ENCODE measurements around the gene DYNC2I2. TPM values are rescaled to one million over a fixed set of nuclear protein-coding genes. Genes with fewer than 3 reads are reported as not detected.
"Not testable (repeated sequence)": the region's sequence is repeated elsewhere in the genome, so short reads cannot be mapped to it uniquely, and the experiment has no call there.

The DYNC2I2 gene
- total RNA-seq, 1 experiment from 2014 or later, result 71.1 TPM

GRCh38 chr9:128694344-128694743 lies 37.7 kb upstream of the DYNC2I2 start:
- Mint-ChIP-seq H3K27me3 (ENCODE audit: low read depth) (no peaks in the 10 kb centered on the region), H3K27ac (no peak overlapping the region), H3K4me3 (no peak overlapping the region), H3K36me3 (peaks cover 63% of the 10 kb centered on the region), H3K4me1 (peaks cover 18% of the 10 kb centered on the region), H3K9me3 (no peaks in the 10 kb centered on the region)
- ChIA-PET POLR2A (no interaction called here), CTCF (interaction anchor here (0.6 kb wide), 1 partner anchor 8 kb away, joined by 3 read pairs; the partner anchor contains the start of gene PKN3)
- TF ChIP-seq NFE2L1 (CRISPR knock-in tag; IDR thresholded peaks at IDR 0.05), result no peak
- no peak for TF ChIP-seq KAT7 (CRISPR knock-in tag; IDR thresholded peaks at IDR 0.05; ENCODE audit: borderline replicate concordance)
- TF ChIP-seq TCF7 (CRISPR knock-in tag; IDR thresholded peaks at IDR 0.05; ENCODE audit: low read depth), result no peak
- no peak for DNase-seq (ENCODE audit: low spot score)
- ATAC-seq, result no peak

- peaks cover 18% of the 10 kb centered on the region for H3K4me1 Mint-ChIP-seq
- DNase-seq (ENCODE audit: low spot score); H3K4me3 Mint-ChIP-seq; POLR2A ChIA-PET; H3K9me3 Mint-ChIP-seq; H3K27me3 Mint-ChIP-seq (ENCODE audit: low read depth); ATAC-seq: not testable (repeated sequence)
- CTCF ChIA-PET, result interaction anchor here (0.6 kb wide), 1 partner anchor 9 kb away, joined by 3 read pairs; the partner anchor contains the start of gene PKN3
- peaks cover 63% of the 10 kb centered on the region for H3K36me3 Mint-ChIP-seq
- H3K27ac Mint-ChIP-seq, result peak overlapping the region; percentile 38
These were observed 37.1 kb upstream of the DYNC2I2 start for GRCh38 chr9:128693738-128694137.

- Mint-ChIP-seq H3K9me3 (no peaks in the 10 kb centered on the region), H3K27ac (peak overlapping the region; percentile 99), H3K27me3 (ENCODE audit: low read depth) (no peaks in the 10 kb centered on the region; the same call in 1 of the 2 replicates), H3K4me3 (peak overlapping the region; percentile 100), H3K36me3 (peaks cover 64% of the 10 kb centered on the region), H3K4me1 (peaks cover 46% of the 10 kb centered on the region)
- no peak for ATAC-seq
- TF ChIP-seq ZNF671 (CRISPR knock-in tag; IDR thresholded peaks at IDR 0.05) (no peak), ATF6 (CRISPR knock-in tag; IDR thresholded peaks at IDR 0.05) (no peak), ATF1 (CRISPR knock-in tag; IDR thresholded peaks at IDR 0.05) (no peak), NFE2L1 (CRISPR knock-in tag; IDR thresholded peaks at IDR 0.05) (no peak), ZBTB21 (CRISPR knock-in tag; IDR thresholded peaks at IDR 0.05; ENCODE audit: borderline replicate concordance) (no peak), ZNF281 (CRISPR knock-in tag; IDR thresholded peaks at IDR 0.05) (no peak), TP53 (CRISPR knock-in tag; IDR thresholded peaks at IDR 0.05) (no peak), HMGXB4 (CRISPR knock-in tag; IDR thresholded peaks at IDR 0.05) (no peak), ZNF425 (CRISPR knock-in tag; conservative IDR thresholded peaks at IDR 0.05) (no peak), FOXJ3 (CRISPR knock-in tag; IDR thresholded peaks at IDR 0.05; ENCODE audit: borderline replicate concordance) (no peak), MXD4 (CRISPR knock-in tag; IDR thresholded peaks at IDR 0.05; ENCODE audit: borderline replicate concordance) (no peak), ZNF532 (CRISPR knock-in tag; IDR thresholded peaks at IDR 0.05; ENCODE audit: borderline replicate concordance) (no peak)
- DNase-seq (ENCODE audit: low spot score), result no peak
- POLR2A ChIA-PET, result no interaction called here
- CTCF ChIA-PET, result interaction anchor here (1.7 to 2.1 kb wide), 2 partner anchors 11 to 55 kb away, joined by 5 to 10 read pairs; partner anchors contain the start of gene PKN3
These were observed 34.0 kb upstream of the DYNC2I2 start for GRCh38 chr9:128690684-128691034.

Data from WTC11 (cell line).